ENCODE data around the gene RAD51B. TPM values are rescaled to one million over a fixed set of nuclear protein-coding genes. Genes with fewer than 3 reads are reported as not detected.

Gene RAD51B
- total RNA-seq, 1 experiment from 2014 or later, result 20.0 TPM

DNA sequence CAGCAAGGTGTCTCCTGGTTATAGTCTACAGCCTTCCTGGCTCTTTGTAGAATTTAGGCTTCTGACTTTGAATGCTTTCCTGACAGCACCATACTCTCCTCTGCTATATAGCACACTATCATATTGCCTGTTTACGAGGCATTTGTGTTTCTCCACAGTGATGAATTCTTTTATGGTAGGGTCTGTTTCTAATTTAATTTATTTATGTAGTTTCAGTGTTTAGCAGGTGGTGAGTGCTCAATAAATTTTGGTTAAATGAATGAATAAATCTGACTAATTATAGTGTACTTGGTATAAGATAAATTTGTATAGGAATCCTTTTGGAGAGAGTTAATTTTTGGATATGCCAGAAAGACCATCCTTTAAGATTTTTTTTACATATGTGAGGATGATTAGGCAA, 115.3 kb downstream of the RAD51B start:
- no TSS peak for BruUV-seq (replicated peaks)
- RAD21 ChIA-PET (ENCODE audit: low non-redundant PET in 1 of 2, low total read pairs in 2 of 2, uncharacterized antibody in 2 of 2, unreplicated experiment in 2 of 2), result interaction anchor here in 1 of 2 experiments (1.2 kb wide), 1 partner anchor 312 kb away, joined by 3 read pairs; no protein-coding TSS in a partner anchor
- Histone ChIP-seq H2AFZ (ENCODE audit: low read depth, low read length, poor library complexity, severe bottlenecking) (no peak overlapping the region), H3K27ac (ENCODE audit: low read depth, low read length) (peak overlapping the region; percentile 49), H3K4me2 (ENCODE audit: low read length) (no peak overlapping the region), H3K9me2 (ENCODE audit: insufficient read depth) (no peaks in the 10 kb centered on the region), H3K9ac (ENCODE audit: low read length) (no peak overlapping the region), H4K20me1 (ENCODE audit: insufficient read depth) (no peaks in the 10 kb centered on the region), H3K36me3 (ENCODE audit: control insufficient read depth in 1 of 2, insufficient read depth in 2 of 2, low read length in 2 of 2) (no peaks in the 10 kb centered on the region), H3K27me3 (ENCODE audit: insufficient read depth, low read length) (no peaks in the 10 kb centered on the region), H3K79me2 (ENCODE audit: insufficient read depth, low read length) (no peaks in the 10 kb centered on the region), H3K4me1 (ENCODE audit: control insufficient read depth in 1 of 2, insufficient read depth in 2 of 2, low read length in 2 of 2) (peaks cover 5 to 18% of the 10 kb centered on the region in 2 experiments; a peak in 1 of 4 replicates), H3K9me3 (ENCODE audit: control insufficient read depth in 1 of 2, insufficient read depth in 1 of 2, low read depth in 1 of 2, low read length in 2 of 2) (no peaks in the 10 kb centered on the region), H3K4me3 (replicated peaks in 1 of 2; ENCODE audit: low read depth in 1 of 2, low read length in 2 of 2) (no peak overlapping the region)
- no peak for TF ChIP-seq SIN3A (IDR thresholded peaks at IDR 0.05; ENCODE audit: low read depth)
- intact Hi-C loops (cut with micrococcal nuclease), result loop anchor here (2.0 to 10.0 kb wide), 2 partner anchors 350 to 882 kb away; no protein-coding TSS in a partner anchor
- POLR2A ChIA-PET, result no interaction called here
- ATAC-seq, result no peak
- CTCF ChIA-PET, result interaction anchor here (0.7 to 3.0 kb wide), 16 partner anchors 7 to 1172 kb away, joined by 3 to 12 read pairs (median 5); no protein-coding TSS in a partner anchor
- no peak for DNase-seq (ENCODE audit: low read depth, low spot score)

DNA sequence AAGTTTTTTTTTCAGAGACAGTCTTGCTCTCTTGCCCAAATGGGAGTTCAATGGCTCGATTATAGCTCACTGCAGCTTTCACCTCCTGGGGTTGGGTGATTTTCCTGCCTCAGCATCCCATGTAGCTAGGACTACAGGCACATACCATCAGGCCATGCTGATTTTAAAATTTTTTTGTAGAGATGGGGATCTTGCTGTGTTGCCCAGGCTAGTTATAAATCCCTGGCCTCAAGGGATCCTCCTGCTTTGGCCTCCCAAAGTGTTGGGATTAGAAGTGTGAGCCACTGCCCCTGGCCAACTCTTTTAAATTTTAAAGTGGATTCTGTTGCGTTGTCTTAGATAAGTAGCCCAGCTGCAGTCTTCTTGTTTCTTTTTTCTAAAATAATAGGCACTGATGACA, 115.8 kb downstream of the RAD51B start:
- Histone ChIP-seq H3K4me1 (ENCODE audit: control insufficient read depth in 1 of 2, insufficient read depth in 2 of 2, low read length in 2 of 2) (peaks cover 5 to 20% of the 10 kb centered on the region in 2 experiments; a peak in 1 of 4 replicates), H4K20me1 (ENCODE audit: insufficient read depth) (no peaks in the 10 kb centered on the region), H3K9me2 (ENCODE audit: insufficient read depth) (no peaks in the 10 kb centered on the region), H3K4me3 (replicated peaks in 1 of 2; ENCODE audit: low read depth in 1 of 2, low read length in 2 of 2) (no peak overlapping the region), H3K36me3 (ENCODE audit: control insufficient read depth in 1 of 2, insufficient read depth in 2 of 2, low read length in 2 of 2) (no peaks in the 10 kb centered on the region), H3K4me2 (ENCODE audit: low read length) (no peak overlapping the region), H2AFZ (ENCODE audit: low read depth, low read length, poor library complexity, severe bottlenecking) (no peak overlapping the region), H3K79me2 (ENCODE audit: insufficient read depth, low read length) (no peaks in the 10 kb centered on the region), H3K27ac (ENCODE audit: low read depth, low read length) (peak overlapping the region; percentile 49; the same call in 1 of the 2 replicates), H3K27me3 (ENCODE audit: insufficient read depth, low read length) (no peaks in the 10 kb centered on the region), H3K9ac (ENCODE audit: low read length) (no peak overlapping the region), H3K9me3 (ENCODE audit: control insufficient read depth in 1 of 2, insufficient read depth in 1 of 2, low read depth in 1 of 2, low read length in 2 of 2) (no peaks in the 10 kb centered on the region)
- no peak for DNase-seq (ENCODE audit: low read depth, low spot score)
- ChIA-PET RAD21 (ENCODE audit: low non-redundant PET in 1 of 2, low total read pairs in 2 of 2, uncharacterized antibody in 2 of 2, unreplicated experiment in 2 of 2) (no interaction called here), POLR2A (no interaction called here), CTCF (no interaction called here)
- ATAC-seq, result no peak
- intact Hi-C loops (cut with micrococcal nuclease), result loop anchor here (2.0 to 10.0 kb wide), 2 partner anchors 351 to 881 kb away; no protein-coding TSS in a partner anchor
- BruUV-seq (replicated peaks), result no TSS peak
- TF ChIP-seq POLR2A (IDR thresholded peaks at IDR 0.05; ENCODE audit: borderline replicate concordance, extremely low read depth, insufficient read depth, insufficient read length) (no peak), JUND (IDR thresholded peaks at IDR 0.05) (no peak), FOSL1 (IDR thresholded peaks at IDR 0.05; ENCODE audit: low read depth) (no peak), YY1 (IDR thresholded peaks at IDR 0.05; ENCODE audit: extremely low read depth, insufficient replicate concordance, low read depth, low read length) (no peak), CBX3 (IDR thresholded peaks at IDR 0.05; ENCODE audit: low read depth) (no peak), EZH2phosphoT487 (IDR thresholded peaks at IDR 0.05; ENCODE audit: borderline replicate concordance) (no peak), RAD21 (IDR thresholded peaks at IDR 0.05; ENCODE audit: low read depth) (no peak)
- TF ChIP-seq, protein P1, sequence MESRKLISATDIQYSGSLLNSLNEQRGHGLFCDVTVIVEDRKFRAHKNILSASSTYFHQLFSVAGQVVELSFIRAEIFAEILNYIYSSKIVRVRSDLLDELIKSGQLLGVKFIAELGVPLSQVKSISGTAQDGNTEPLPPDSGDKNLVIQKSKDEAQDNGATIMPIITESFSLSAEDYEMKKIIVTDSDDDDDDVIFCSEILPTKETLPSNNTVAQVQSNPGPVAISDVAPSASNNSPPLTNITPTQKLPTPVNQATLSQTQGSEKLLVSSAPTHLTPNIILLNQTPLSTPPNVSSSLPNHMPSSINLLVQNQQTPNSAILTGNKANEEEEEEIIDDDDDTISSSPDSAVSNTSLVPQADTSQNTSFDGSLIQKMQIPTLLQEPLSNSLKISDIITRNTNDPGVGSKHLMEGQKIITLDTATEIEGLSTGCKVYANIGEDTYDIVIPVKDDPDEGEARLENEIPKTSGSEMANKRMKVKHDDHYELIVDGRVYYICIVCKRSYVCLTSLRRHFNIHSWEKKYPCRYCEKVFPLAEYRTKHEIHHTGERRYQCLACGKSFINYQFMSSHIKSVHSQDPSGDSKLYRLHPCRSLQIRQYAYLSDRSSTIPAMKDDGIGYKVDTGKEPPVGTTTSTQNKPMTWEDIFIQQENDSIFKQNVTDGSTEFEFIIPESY (IDR thresholded peaks at IDR 0.05; ENCODE audit: extremely low read depth, insufficient replicate concordance, low read length), result no peak
- TF ChIP-seq, protein P2, sequence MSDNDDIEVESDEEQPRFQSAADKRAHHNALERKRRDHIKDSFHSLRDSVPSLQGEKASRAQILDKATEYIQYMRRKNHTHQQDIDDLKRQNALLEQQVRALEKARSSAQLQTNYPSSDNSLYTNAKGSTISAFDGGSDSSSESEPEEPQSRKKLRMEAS (IDR thresholded peaks at IDR 0.05), result no peak
- TF ChIP-seq, protein P3, sequence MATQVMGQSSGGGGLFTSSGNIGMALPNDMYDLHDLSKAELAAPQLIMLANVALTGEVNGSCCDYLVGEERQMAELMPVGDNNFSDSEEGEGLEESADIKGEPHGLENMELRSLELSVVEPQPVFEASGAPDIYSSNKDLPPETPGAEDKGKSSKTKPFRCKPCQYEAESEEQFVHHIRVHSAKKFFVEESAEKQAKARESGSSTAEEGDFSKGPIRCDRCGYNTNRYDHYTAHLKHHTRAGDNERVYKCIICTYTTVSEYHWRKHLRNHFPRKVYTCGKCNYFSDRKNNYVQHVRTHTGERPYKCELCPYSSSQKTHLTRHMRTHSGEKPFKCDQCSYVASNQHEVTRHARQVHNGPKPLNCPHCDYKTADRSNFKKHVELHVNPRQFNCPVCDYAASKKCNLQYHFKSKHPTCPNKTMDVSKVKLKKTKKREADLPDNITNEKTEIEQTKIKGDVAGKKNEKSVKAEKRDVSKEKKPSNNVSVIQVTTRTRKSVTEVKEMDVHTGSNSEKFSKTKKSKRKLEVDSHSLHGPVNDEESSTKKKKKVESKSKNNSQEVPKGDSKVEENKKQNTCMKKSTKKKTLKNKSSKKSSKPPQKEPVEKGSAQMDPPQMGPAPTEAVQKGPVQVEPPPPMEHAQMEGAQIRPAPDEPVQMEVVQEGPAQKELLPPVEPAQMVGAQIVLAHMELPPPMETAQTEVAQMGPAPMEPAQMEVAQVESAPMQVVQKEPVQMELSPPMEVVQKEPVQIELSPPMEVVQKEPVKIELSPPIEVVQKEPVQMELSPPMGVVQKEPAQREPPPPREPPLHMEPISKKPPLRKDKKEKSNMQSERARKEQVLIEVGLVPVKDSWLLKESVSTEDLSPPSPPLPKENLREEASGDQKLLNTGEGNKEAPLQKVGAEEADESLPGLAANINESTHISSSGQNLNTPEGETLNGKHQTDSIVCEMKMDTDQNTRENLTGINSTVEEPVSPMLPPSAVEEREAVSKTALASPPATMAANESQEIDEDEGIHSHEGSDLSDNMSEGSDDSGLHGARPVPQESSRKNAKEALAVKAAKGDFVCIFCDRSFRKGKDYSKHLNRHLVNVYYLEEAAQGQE (IDR thresholded peaks at IDR 0.05; ENCODE audit: low read depth), result no peak
- TF ChIP-seq, protein P4, sequence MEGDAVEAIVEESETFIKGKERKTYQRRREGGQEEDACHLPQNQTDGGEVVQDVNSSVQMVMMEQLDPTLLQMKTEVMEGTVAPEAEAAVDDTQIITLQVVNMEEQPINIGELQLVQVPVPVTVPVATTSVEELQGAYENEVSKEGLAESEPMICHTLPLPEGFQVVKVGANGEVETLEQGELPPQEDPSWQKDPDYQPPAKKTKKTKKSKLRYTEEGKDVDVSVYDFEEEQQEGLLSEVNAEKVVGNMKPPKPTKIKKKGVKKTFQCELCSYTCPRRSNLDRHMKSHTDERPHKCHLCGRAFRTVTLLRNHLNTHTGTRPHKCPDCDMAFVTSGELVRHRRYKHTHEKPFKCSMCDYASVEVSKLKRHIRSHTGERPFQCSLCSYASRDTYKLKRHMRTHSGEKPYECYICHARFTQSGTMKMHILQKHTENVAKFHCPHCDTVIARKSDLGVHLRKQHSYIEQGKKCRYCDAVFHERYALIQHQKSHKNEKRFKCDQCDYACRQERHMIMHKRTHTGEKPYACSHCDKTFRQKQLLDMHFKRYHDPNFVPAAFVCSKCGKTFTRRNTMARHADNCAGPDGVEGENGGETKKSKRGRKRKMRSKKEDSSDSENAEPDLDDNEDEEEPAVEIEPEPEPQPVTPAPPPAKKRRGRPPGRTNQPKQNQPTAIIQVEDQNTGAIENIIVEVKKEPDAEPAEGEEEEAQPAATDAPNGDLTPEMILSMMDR (IDR thresholded peaks at IDR 0.05 in 2 of 3, conservative IDR thresholded peaks at IDR 0.05 in 1 of 3; ENCODE audit: borderline replicate concordance in 1 of 3, insufficient read depth in 1 of 3, low read depth in 2 of 3, low read length in 2 of 3), result no peak

Data from HCT116 (cell line).